Thyroid gland (tissue), 4 donors: ENCODE results near the gene BGN. TPM values are rescaled to one million over a fixed set of nuclear protein-coding genes. Genes with fewer than 3 reads are reported as not detected.

Experiments used
- DNase-seq, 2 donors: peaks; one replicate each; pipeline ENCODE4 v3.0.0-alpha.2; 2019
- H3K27ac ChIP-seq, 3 donors: fragments of 200-600 bp; sonication (generic); 1 replicate in 2 of 3; 2 replicates in 1 of 3; pipeline ENCODE4 v1.5.1; 2016 to 2019; ENCODE audit warnings: mild to moderate bottlenecking in 1 of 3, moderate library complexity in 1 of 3
- H3K27me3 ChIP-seq: fragments of 200-600 bp; sonication (generic); one replicate; pipeline ENCODE4 v1.5.1; 2019
- H3K36me3 ChIP-seq, 2 donors: fragments of 200-600 bp; sonication (generic); one replicate each; pipeline ENCODE4 v1.5.1; 2016 to 2019
- H3K4me1 ChIP-seq, 2 donors: fragments of 200-600 bp; sonication (generic); one replicate each; pipeline ENCODE4 v1.5.1; 2017 to 2019
- H3K4me3 ChIP-seq, 3 donors: fragments of 200-600 bp; sonication (generic); replicated peaks in 1 of 3; 1 replicate in 2 of 3; 2 replicates in 1 of 3; pipeline ENCODE4 v1.5.1; 2016; ENCODE audit warnings: mild to moderate bottlenecking in 1 of 3
- H3K9me3 ChIP-seq: fragments of 200-600 bp; sonication (generic); one replicate; pipeline ENCODE4 v1.5.1; 2017
- POLR2A ChIP-seq, 2 donors: fragments of 450-650 bp; IDR thresholded peaks; one replicate each; pipeline ENCODE4 v1.6.1; 2017; ENCODE audit warnings: antibody characterized with exemption in 2 of 2, mild to moderate bottlenecking in 2 of 2, moderate library complexity in 1 of 2
- WGBS, 2 donors: methylation state at CpG; one replicate each; pipeline ENCODE4 v1.1.5; 2017; 5-methylcytosine and 5-hydroxymethylcytosine counted together
- intact Hi-C: fragments of 100-400 bp; cut with DNase I; formaldehyde crosslinking; loops from one replicate; pipeline ENCODE4 v1.15.1; 2023
- total RNA-seq, 4 donors: library from RNA; depleted of rRNA; stranded (reverse); fragments of >200 nt; gene quantifications; one replicate each; pipeline ENCODE4 v1.2.3, GENCODE V29; 2016
- TF ChIP-seq, protein P1 (sequence below), 6 experiments: fragments of 200-600 bp in 3 of 6; fragments of 450-650 bp in 3 of 6; sonication (generic) in 3 of 6; IDR thresholded peaks; one replicate each; pipeline ENCODE4 v1.5.1; 2016 to 2019; ENCODE audit warnings: antibody characterized with exemption in 6 of 6, mild to moderate bottlenecking in 2 of 6, inconsistent platforms in 1 of 6, moderate library complexity in 1 of 6

The BGN gene
- total RNA-seq, 4 donors from 2014 or later = 51.0 to 84.0 (median 68.6) TPM

DNA sequence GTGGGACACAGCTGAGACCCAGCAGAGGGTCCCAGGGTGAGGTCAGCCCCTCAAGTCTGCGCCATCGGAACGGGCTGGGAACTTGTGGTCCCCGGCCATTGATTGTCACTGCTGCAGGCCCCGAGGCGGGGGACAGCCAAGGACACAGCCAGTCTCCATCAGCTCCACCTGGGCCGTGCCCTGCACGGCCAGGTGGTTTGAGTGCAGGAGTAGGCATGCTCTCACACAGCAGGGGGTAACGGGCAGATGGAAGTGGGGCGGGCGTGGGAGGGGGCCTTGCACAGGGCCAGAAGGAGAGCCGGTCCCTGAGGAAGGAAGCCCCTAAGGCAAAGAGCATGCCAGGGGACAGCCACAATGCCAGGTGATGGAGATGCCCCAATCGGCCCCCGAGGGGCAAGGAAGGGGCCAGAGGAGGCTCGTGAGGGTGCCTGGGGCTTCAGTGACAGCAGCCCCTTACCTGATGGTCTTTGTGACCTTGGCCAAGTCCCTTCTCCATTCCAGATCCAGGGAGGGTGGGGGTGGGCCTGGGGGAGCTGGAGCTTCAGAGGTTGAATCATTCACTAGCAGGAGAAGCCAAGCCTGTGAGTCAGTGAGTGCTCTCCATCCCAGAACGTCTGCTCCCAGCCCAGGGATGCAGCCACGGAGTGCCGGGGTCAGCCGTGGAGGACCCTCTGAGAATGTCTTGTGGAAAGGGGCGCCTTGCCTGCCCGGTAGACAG is 24.9 kb downstream of the BGN start:
- Histone ChIP-seq H3K36me3 (no peaks in the 10 kb centered on the region), H3K27ac (no peak overlapping the region), H3K4me1 (no peaks in the 10 kb centered on the region), H3K4me3 (no peak overlapping the region), H3K27me3 (no peaks in the 10 kb centered on the region), H3K9me3 (no peaks in the 10 kb centered on the region)
- DNase-seq = no peak
- WGBS, 2 donors = 70 to 100% methylated on average over 1 to 4 of the region's 21 CpGs
- intact Hi-C loops = no loop called here
- TF ChIP-seq, protein P1, sequence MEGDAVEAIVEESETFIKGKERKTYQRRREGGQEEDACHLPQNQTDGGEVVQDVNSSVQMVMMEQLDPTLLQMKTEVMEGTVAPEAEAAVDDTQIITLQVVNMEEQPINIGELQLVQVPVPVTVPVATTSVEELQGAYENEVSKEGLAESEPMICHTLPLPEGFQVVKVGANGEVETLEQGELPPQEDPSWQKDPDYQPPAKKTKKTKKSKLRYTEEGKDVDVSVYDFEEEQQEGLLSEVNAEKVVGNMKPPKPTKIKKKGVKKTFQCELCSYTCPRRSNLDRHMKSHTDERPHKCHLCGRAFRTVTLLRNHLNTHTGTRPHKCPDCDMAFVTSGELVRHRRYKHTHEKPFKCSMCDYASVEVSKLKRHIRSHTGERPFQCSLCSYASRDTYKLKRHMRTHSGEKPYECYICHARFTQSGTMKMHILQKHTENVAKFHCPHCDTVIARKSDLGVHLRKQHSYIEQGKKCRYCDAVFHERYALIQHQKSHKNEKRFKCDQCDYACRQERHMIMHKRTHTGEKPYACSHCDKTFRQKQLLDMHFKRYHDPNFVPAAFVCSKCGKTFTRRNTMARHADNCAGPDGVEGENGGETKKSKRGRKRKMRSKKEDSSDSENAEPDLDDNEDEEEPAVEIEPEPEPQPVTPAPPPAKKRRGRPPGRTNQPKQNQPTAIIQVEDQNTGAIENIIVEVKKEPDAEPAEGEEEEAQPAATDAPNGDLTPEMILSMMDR (IDR thresholded peaks at IDR 0.05) = no peak
- TF ChIP-seq POLR2A (IDR thresholded peaks at IDR 0.05) = no peak

DNA sequence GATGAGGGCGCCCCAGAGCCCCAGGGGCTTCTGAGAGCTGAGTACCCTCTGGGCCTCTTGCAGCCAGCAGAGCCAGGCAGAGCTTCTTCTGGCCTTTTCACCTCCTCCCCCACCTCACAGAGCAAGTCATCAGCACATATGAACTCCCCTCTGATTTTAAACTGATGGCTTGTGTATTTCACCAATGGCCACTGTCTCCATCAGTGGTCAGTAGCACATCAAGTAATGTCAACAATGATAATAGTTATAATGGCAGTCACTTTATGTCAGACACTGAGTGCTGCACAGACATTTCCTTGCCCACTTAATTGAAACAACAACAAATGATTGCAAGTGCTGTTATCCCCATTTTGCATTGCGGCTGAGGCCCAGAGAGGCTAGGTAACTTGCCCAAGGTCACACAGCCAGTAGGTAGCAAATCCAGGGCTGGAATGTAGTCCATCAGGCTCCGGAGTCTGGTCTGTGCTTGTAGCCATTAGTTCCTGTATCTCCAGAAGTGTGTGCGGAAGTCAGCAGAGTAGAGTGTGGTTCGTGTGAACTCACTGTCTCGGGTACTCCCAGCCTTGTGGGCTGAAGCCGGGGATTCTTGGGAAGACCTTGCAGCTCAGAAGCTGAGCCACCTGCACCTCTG is 25.6 kb downstream of the BGN start:
- Histone ChIP-seq H3K27me3 (no peaks in the 10 kb centered on the region), H3K4me1 (no peaks in the 10 kb centered on the region), H3K4me3 (no peak overlapping the region), H3K36me3 (no peaks in the 10 kb centered on the region), H3K9me3 (no peaks in the 10 kb centered on the region), H3K27ac (no peak overlapping the region)
- no peak for DNase-seq
- intact Hi-C loops = no loop called here
- no peak for TF ChIP-seq POLR2A (IDR thresholded peaks at IDR 0.05)
- TF ChIP-seq, protein P1 (IDR thresholded peaks at IDR 0.05) = no peak
- WGBS, 2 donors = 80 to 90% methylated on average over 1 to 4 of the region's 7 CpGs

DNA sequence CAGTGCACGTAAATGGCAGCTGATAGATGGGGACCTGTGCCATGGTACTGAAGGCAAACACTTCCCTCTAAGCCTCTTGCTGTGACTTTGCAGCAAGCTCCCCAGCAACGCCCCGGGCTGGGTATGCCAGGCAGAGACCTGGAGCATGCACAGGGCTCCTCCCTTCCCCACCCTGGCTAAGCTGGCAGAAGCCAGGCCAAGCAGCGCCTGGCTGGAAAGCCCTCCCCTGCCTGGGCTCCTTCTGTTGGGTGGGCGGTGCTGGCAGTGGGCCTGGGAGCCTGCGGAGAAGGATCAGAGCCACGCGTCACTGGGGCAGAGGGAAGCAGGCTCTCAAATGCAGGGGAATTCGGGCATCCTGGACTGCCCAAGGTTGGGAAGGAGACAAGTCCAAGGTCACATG is 26.3 kb downstream of the BGN start:
- 37% methylated on average over 6 of the region's 9 CpGs; no CpG with 5 or more reads in 1 of the 2 donors for WGBS, 2 donors
- DNase-seq = peak; percentile 36 to 42
- H3K27ac ChIP-seq = no peak overlapping the region
- H3K4me3 ChIP-seq = no peak overlapping the region
- intact Hi-C loops = no loop called here
- H3K27me3 ChIP-seq = no peaks in the 10 kb centered on the region
- no peaks in the 10 kb centered on the region for H3K9me3 ChIP-seq
- TF ChIP-seq, protein P1 (IDR thresholded peaks at IDR 0.05) = no peak
- no peak for TF ChIP-seq POLR2A (IDR thresholded peaks at IDR 0.05)
- H3K4me1 ChIP-seq = no peaks in the 10 kb centered on the region
- no peaks in the 10 kb centered on the region for H3K36me3 ChIP-seq

DNA sequence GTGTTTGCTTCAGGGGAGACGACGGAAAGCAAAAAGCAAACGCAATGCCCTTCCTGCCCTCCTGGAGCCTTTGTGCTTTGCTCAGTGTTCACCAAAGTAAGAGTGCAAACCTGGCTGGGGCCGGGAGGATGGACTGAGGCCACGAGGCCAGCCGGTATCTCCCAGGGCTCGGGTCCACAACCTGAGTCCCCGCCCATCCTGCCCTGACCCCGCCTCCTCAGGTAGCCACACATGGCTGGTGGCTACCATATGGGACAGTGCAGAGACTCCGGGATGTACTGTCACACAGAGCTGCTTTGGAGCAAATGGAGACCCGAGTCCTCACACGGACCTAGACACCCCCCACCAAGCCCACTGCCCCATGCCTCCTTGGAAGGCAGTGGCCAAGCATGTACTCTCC is 27.5 kb downstream of the BGN start:
- Histone ChIP-seq H3K27me3 (no peaks in the 10 kb centered on the region), H3K9me3 (no peaks in the 10 kb centered on the region), H3K36me3 (no peaks in the 10 kb centered on the region), H3K27ac (no peak overlapping the region), H3K4me3 (no peak overlapping the region), H3K4me1 (no peaks in the 10 kb centered on the region)
- intact Hi-C loops = no loop called here
- TF ChIP-seq, protein P1 (IDR thresholded peaks at IDR 0.05) = no peak
- no peak for DNase-seq
- 40% methylated on average over 7 of the region's 12 CpGs; no CpG with 5 or more reads in 1 of the 2 donors for WGBS, 2 donors

DNA sequence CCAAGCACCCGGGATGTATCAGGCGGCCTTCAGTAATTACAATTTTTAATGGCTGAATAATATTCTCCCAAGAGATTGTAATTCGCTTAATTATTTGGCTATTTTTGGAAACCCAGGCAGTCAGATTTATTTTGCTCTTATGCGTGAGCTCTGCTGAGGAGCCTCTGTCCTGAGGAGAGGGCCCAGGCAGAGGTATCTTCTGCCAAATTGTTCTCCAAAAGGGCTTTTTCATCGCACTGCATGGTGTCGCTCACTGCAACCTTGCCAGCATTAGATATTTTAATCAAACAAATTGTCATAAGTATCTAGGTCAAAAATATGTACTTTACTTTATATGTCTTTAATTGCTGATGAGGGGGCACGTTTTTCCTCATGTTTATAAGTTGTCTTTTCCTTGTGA is 28.5 kb downstream of the BGN start:
- Histone ChIP-seq H3K27ac (no peak overlapping the region), H3K9me3 (no peaks in the 10 kb centered on the region), H3K36me3 (no peaks in the 10 kb centered on the region), H3K4me3 (no peak overlapping the region), H3K27me3 (no peaks in the 10 kb centered on the region), H3K4me1 (no peaks in the 10 kb centered on the region)
- intact Hi-C loops = no loop called here
- DNase-seq = no peak
- TF ChIP-seq, protein P1 (IDR thresholded peaks at IDR 0.05) = no peak
- no peak for TF ChIP-seq POLR2A (IDR thresholded peaks at IDR 0.05)
- 88 to 92% methylated on average over 7 of the region's 7 CpGs for WGBS, 2 donors
